ENCODE measurements around the gene ARCN1.

DNA sequence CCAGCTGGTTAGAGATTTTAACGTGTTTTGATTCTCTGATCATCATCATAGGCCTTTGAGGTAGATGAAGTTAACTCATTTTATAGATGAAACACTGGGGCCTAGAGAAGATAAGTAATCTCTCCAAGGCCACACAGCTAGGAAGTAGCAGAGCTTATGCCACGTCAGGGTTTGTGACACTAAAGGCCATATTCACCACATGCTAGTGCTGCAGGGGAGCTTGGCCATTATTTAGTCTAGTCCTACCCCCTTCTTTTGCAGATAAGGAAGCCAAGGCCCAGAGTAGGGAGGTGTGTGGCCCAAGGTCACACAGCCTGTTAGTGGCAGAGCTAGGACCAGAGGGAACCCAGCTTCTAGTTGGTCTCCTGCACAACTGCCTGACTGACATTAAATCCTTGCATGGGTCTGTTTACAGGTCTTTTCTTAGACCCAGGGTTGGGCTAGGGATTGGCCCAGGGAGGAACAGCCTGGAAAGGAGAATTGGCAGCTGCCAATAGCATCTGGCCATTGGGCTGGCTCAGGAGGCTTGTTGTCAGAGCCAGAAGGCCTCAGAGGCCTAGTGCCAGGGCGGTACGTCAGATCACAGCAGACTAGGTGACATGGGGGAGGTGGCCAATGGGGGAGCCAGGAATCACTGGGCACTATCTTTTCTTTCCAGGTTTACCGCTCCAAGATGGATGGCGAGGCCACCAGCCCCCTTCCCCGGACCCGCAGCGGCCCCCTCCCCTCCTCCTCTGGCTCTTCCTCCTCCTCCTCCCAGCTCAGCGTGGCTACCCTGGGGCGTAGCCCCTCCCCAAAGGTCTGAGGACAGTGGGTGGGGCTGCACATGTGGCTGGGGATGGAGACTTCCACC is 71.2 kb downstream of the ARCN1 start:
- TF ChIP-seq, protein P1, sequence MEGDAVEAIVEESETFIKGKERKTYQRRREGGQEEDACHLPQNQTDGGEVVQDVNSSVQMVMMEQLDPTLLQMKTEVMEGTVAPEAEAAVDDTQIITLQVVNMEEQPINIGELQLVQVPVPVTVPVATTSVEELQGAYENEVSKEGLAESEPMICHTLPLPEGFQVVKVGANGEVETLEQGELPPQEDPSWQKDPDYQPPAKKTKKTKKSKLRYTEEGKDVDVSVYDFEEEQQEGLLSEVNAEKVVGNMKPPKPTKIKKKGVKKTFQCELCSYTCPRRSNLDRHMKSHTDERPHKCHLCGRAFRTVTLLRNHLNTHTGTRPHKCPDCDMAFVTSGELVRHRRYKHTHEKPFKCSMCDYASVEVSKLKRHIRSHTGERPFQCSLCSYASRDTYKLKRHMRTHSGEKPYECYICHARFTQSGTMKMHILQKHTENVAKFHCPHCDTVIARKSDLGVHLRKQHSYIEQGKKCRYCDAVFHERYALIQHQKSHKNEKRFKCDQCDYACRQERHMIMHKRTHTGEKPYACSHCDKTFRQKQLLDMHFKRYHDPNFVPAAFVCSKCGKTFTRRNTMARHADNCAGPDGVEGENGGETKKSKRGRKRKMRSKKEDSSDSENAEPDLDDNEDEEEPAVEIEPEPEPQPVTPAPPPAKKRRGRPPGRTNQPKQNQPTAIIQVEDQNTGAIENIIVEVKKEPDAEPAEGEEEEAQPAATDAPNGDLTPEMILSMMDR (IDR thresholded peaks at IDR 0.05): no peak
- no peak for TF ChIP-seq POLR2A (IDR thresholded peaks at IDR 0.05)
